ENCODE measurements around the gene PIEZO1.
A peak's percentile ranks its signal among the peaks of the same experiment; 100 is the strongest.
"Not testable (repeated sequence)": the region's sequence is repeated elsewhere in the genome, so short reads cannot be mapped to it uniquely, and the experiment has no call there.

PIEZO1 gene

GRCh38 chr16:88792078-88792550, 7.1 kb upstream of the PIEZO1 start:
- no peaks in the 10 kb centered on the region for H3K9me3 ChIP-seq
- peaks cover 0 to 50% of the 10 kb centered on the region in 2 donors for H3K27me3 ChIP-seq
- no peak for TF ChIP-seq CTCF (IDR thresholded peaks at IDR 0.05)
- no peak for DNase-seq
- H3K27ac ChIP-seq: no peak overlapping the region
- H3K36me3 ChIP-seq: no peaks in the 10 kb centered on the region
- intact Hi-C loops (cut with DNase I; ENCODE audit: low total_unique reads): no loop called here
- H3K4me3 ChIP-seq: no peak overlapping the region
- H3K4me1 ChIP-seq: peaks cover 0 to 3% (median 0%) of the 10 kb centered on the region in 4 donors

- Histone ChIP-seq H3K4me3 (no peak overlapping the region), H3K9me3 (no peaks in the 10 kb centered on the region), H3K4me1 (peaks cover 0 to 6% (median 1%) of the 10 kb centered on the region in 4 donors), H3K27ac (no peak overlapping the region), H3K36me3 (no peaks in the 10 kb centered on the region), H3K27me3 (peaks cover 0 to 46% of the 10 kb centered on the region in 2 donors)
- intact Hi-C loops (cut with DNase I; ENCODE audit: low total_unique reads): no loop called here
- peak in 1 of 2 donors; percentile 73 for DNase-seq
- no peak for TF ChIP-seq CTCF (IDR thresholded peaks at IDR 0.05)
Observed at GRCh38 chr16:88790312-88791211, 5.5 kb upstream of the PIEZO1 start.

GRCh38 chr16:88789594-88789993, 4.6 kb upstream of the PIEZO1 start:
- H3K9me3 ChIP-seq: no peaks in the 10 kb centered on the region
- H3K27ac ChIP-seq: no peak overlapping the region
- H3K27me3 ChIP-seq: peaks cover 0 to 38% of the 10 kb centered on the region in 2 donors
- DNase-seq: no peak
- H3K4me1 ChIP-seq: peaks cover 0 to 10% (median 2%) of the 10 kb centered on the region in 4 donors
- H3K36me3 ChIP-seq: no peaks in the 10 kb centered on the region
- H3K4me3 ChIP-seq: no peak overlapping the region
- intact Hi-C loops (cut with DNase I; ENCODE audit: low total_unique reads): loop anchor here (10.0 kb wide), 1 partner anchor 345 kb away; no protein-coding TSS in a partner anchor
- TF ChIP-seq CTCF (IDR thresholded peaks at IDR 0.05): no peak

- peaks cover 0 to 18% (median 5%) of the 10 kb centered on the region in 4 donors for H3K4me1 ChIP-seq
- H3K27ac ChIP-seq, DNase-seq, H3K36me3 ChIP-seq, H3K9me3 ChIP-seq, H3K4me3 ChIP-seq: not testable (repeated sequence)
- intact Hi-C loops (cut with DNase I; ENCODE audit: low total_unique reads): loop anchor here (10.0 kb wide), 1 partner anchor 344 kb away; no protein-coding TSS in a partner anchor
- peaks cover 0 to 34% of the 10 kb centered on the region in 2 donors for H3K27me3 ChIP-seq
Observed at GRCh38 chr16:88788749-88789148, 3.7 kb upstream of the PIEZO1 start.

- DNase-seq: no peak
- H3K27me3 ChIP-seq: peaks cover 0 to 25% of the 10 kb centered on the region in 2 donors
- no peak overlapping the region for H3K4me3 ChIP-seq
- H3K36me3 ChIP-seq: no peaks in the 10 kb centered on the region
- no peak overlapping the region for H3K27ac ChIP-seq
- H3K9me3 ChIP-seq: no peaks in the 10 kb centered on the region
- intact Hi-C loops (cut with DNase I; ENCODE audit: low total_unique reads): loop anchor here (10.0 kb wide), 1 partner anchor 343 kb away; no protein-coding TSS in a partner anchor
- H3K4me1 ChIP-seq: peaks cover 0 to 27% (median 14%) of the 10 kb centered on the region in 4 donors
- no peak for TF ChIP-seq CTCF (IDR thresholded peaks at IDR 0.05)
Observed at GRCh38 chr16:88787579-88788314, 2.7 kb upstream of the PIEZO1 start.

Data from tibial artery (tissue), 4 donors.